Psoas muscle (tissue), 8 donors: Measurements from ENCODE around the gene CEP72. TPM values are rescaled to one million over a fixed set of nuclear protein-coding genes. Genes with fewer than 3 reads are reported as not detected.

Experiments used
- ATAC-seq, 4 donors: fragments of 200-7000 bp; cut with Tn5 transposase; one replicate each; pipeline ENCODE4 v1.9.1; 2020; ENCODE audit warnings: moderate library complexity in 3 of 4, mild to moderate bottlenecking in 2 of 4
- DNase-seq, 2 donors: peaks; one replicate each; pipeline ENCODE4 v3.0.0-alpha.2; 2020
- H3K27ac ChIP-seq: fragments of 200-600 bp; one replicate; pipeline ENCODE4 v1.8.0; 2022
- H3K27me3 ChIP-seq, 3 donors: fragments of 200-600 bp in 1 of 3; one replicate each; pipeline versions ENCODE4 v1.6.1 to v1.8.0; 2013 to 2022; ENCODE audit warnings: low read length in 2 of 3, mild to moderate bottlenecking in 2 of 3, moderate library complexity in 1 of 3; ENCODE audit not compliant: insufficient read depth in 3 of 3
- H3K36me3 ChIP-seq, 2 donors: fragments of 200-600 bp in 1 of 2; one replicate each; pipeline versions ENCODE4 v1.6.1 to v1.8.0; 2013 to 2022; ENCODE audit warnings: low read depth in 1 of 2, mild to moderate bottlenecking in 1 of 2, moderate library complexity in 1 of 2; ENCODE audit not compliant: insufficient read depth in 1 of 2
- H3K4me1 ChIP-seq: fragments of 200-600 bp; one replicate; pipeline ENCODE4 v1.8.0; 2022
- H3K4me3 ChIP-seq: fragments of 200-600 bp; one replicate; pipeline ENCODE4 v1.8.0; 2022; ENCODE audit warnings: mild to moderate bottlenecking
- H3K9me3 ChIP-seq: fragments of 200-600 bp; one replicate; pipeline ENCODE4 v1.8.0; 2022
- CTCF ChIP-seq: fragments of 200-600 bp; IDR thresholded peaks from one replicate; pipeline ENCODE4 v1.8.0; 2022; ENCODE audit warnings: antibody characterized with exemption
- WGBS, 3 donors: extraction: QIAGEN DNeasy Blood & Tissue Kit; methylation state at CpG; one replicate each; pipeline versions ENCODE4 v1.1.6 to v1.1.7; 2013; 5-methylcytosine and 5-hydroxymethylcytosine counted together
- intact Hi-C, 2 donors: fragments of 100-400 bp; cut with DNase I; formaldehyde crosslinking; loops; one replicate each; pipeline versions ENCODE4 v1.11.0 to v1.14.2; 2022
- polyA plus RNA-seq, 3 donors: library from polyadenylated mRNA; stranded (reverse); fragments of 200-250 nt; gene quantifications; one replicate each; pipeline ENCODE4 v1.2.3, GENCODE V29; 2013
- total RNA-seq, 4 donors: library from RNA; stranded (reverse); fragmentation: NEBNext Ultra II Directional in 2 of 4; extraction: Animal tissue kit (Norgen Biotek cat#: 25700) in 2 of 4; gene quantifications; one replicate each; pipeline versions ENCODE4 v1.2.1 to v1.2.4, GENCODE V29; 2021 to 2023
- donor health status: healthy with polysubstance abuse.
- donor health status: DM: no; HTN: no; CAD: no; lungs with moderate emphysema.
- donor health status: Bipolar disorder and iron deficiency.
- donor health status: healthy.
- donor health status: DM: yes; HTN: yes; CAD: no.
- donor health status: DM: no; HTN: no; CAD: no.
- donor health status: DM: no; HTN: no; CAD: no.
- donor health status: DM: yes; HTN: yes; CAD: no.

Gene CEP72
- total and polyA plus RNA-seq, 7 donors, result 0.43 to 2.4 (median 0.71) TPM

GRCh38 chr5:637581-638450 is 25.7 kb downstream of the CEP72 start:
- H3K4me3 ChIP-seq, result no peak overlapping the region
- intact Hi-C loops, result no loop called here
- no peak for TF ChIP-seq CTCF
- ATAC-seq (no peak), DNase-seq (peak in 1 of 2 donors; percentile 28)
- no peaks in the 10 kb centered on the region for H3K4me1 ChIP-seq
- peaks cover 5% of the 10 kb centered on the region for H3K9me3 ChIP-seq
- WGBS, 3 donors, result 94 to 96% (median 95%) methylated on average over 42 of the region's 42 CpGs
- no peak overlapping the region for H3K27ac ChIP-seq
- H3K36me3 ChIP-seq, result peaks cover 0 to 30% of the 10 kb centered on the region in 2 donors
- H3K27me3 ChIP-seq, result no peaks in the 10 kb centered on the region

- H3K4me1 ChIP-seq, result no peaks in the 10 kb centered on the region
- no peak overlapping the region for H3K4me3 ChIP-seq
- no peak for TF ChIP-seq CTCF
- H3K27ac ChIP-seq, result no peak overlapping the region
- H3K36me3 ChIP-seq, result peaks cover 0 to 30% of the 10 kb centered on the region in 2 donors
- peak in 1 of 4 donors; percentile 29 for ATAC-seq
- peak in 1 of 2 donors; percentile 44 for DNase-seq
- H3K27me3 ChIP-seq, result no peaks in the 10 kb centered on the region
- WGBS, 3 donors, result 95 to 96% (median 96%) methylated on average over 26 to 29 of the region's 29 CpGs
- H3K9me3 ChIP-seq, result peaks cover 5% of the 10 kb centered on the region
- intact Hi-C loops, result no loop called here
These were observed 26.5 kb downstream of the CEP72 start for GRCh38 chr5:638501-639252.

- peaks cover 0 to 30% of the 10 kb centered on the region in 2 donors for H3K36me3 ChIP-seq
- no peaks in the 10 kb centered on the region for H3K4me1 ChIP-seq
- intact Hi-C loops, result no loop called here
- DNase-seq, result peak in 1 of 2 donors; percentile 33
- WGBS, 3 donors, result 97 to 98% (median 98%) methylated on average over 9 of the region's 9 CpGs
- H3K4me3 ChIP-seq, result no peak overlapping the region
- H3K27ac ChIP-seq, result no peak overlapping the region
- H3K27me3 ChIP-seq, result no peaks in the 10 kb centered on the region
- no peak for ATAC-seq
- H3K9me3 ChIP-seq, result peaks cover 5% of the 10 kb centered on the region
- TF ChIP-seq CTCF, result no peak
These were observed 27.1 kb downstream of the CEP72 start for GRCh38 chr5:639253-639530.

- intact Hi-C loops, result no loop called here
- no peaks in the 10 kb centered on the region for H3K27me3 ChIP-seq
- TF ChIP-seq CTCF, result no peak
- no peak overlapping the region for H3K4me3 ChIP-seq
- no peaks in the 10 kb centered on the region for H3K4me1 ChIP-seq
- H3K9me3 ChIP-seq, result peaks cover 5% of the 10 kb centered on the region
- DNase-seq (peak in 1 of 2 donors; percentile 34), ATAC-seq (no peak)
- H3K36me3 ChIP-seq, result peaks cover 0 to 30% of the 10 kb centered on the region in 2 donors
- H3K27ac ChIP-seq, result no peak overlapping the region
- 93 to 94% (median 94%) methylated on average over 20 of the region's 20 CpGs for WGBS, 3 donors
These were observed 27.6 kb downstream of the CEP72 start for GRCh38 chr5:639584-640213.
